ENCODE data around the gene CILP.

Gene CILP

DNA sequence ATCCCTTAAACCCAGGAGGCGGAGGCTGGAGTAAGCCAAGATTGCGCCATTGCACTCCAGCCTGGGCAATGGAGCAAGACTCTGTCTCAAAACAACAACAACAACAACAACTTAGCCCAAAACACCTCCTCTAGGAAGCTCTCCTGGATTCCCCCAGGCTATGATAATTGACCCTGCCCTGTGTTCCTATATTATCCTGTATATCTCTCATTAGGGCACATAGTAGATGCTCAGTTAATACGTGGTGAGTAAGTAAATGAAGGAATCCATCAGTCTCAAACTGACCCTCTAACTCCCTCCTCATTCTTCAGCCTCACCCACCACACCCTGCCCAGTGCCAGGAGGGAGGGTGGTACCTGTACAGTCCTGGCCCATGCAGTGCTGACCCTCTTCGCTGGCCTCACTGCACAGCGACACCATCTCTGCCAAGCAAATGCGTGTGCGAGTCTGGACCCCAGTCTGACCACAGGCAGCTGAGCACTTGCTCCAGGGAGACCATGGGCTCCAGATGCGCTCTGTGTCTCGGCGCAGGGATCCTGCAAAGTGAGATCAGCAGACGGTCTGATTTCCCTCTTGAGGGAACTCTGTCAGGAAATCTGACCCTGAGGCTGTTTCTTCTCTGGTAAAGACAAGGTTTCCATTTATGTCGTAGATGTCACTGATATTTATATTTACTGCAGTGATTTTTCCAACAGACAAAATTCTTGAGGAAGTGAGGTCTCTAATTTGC lies 6.2 kb downstream of the CILP start:
- TF ChIP-seq BHLHE40 (IDR thresholded peaks at IDR 0.05; ENCODE audit: borderline replicate concordance) (no peak), ELF4 (IDR thresholded peaks at IDR 0.05) (no peak), FOXK2 (IDR thresholded peaks at IDR 0.05) (no peak), TARDBP (IDR thresholded peaks at IDR 0.05) (no peak), FOXM1 (IDR thresholded peaks at IDR 0.05; ENCODE audit: borderline replicate concordance) (no peak), ARNT (IDR thresholded peaks at IDR 0.05) (no peak), SUZ12 (IDR thresholded peaks at IDR 0.05) (no peak), FOXA1 (IDR thresholded peaks at IDR 0.05) (no peak), SP1 (IDR thresholded peaks at IDR 0.05) (no peak), ZNF384 (IDR thresholded peaks at IDR 0.05) (no peak), L3MBTL2 (conservative IDR thresholded peaks at IDR 0.05) (no peak)
- CTCF ChIA-PET = no interaction called here
- DNase-seq (ENCODE audit: extremely low spot score) = no peak
- POLR2A ChIA-PET = no interaction called here

DNA sequence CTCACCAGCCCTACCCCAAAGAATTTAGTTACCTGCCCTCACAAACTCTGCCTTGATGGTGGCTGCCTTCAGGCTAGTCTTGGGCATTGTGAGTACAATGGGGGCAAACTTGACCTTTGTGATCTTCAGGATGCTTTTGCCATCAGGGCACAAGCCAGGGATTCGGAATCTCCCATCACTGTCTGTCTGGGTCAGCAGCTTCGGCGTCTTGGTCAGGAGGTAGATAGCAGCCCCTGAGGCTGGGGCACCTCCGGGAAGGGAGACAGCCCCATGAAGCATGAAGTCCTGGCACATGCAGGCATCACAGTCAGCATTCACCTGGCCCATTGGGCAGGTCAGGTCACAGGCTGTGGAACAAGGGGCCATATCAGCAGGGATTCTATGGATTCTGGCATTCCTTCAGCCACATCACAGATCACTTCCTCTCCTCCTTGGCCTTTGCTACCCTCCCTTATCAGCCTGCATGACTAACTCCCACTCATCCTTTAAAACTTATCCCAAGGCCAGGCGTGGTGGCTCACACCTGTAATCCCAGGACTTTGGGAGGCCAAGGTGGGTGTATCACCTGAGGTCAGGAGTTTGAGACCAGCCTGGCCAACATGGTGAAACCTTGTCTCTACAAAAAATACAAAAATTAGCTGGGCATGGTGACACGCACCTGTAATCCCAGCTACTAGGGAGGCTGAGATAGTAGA lies 6.9 kb downstream of the CILP start:
- no peak for TF ChIP-seq CTBP1 (IDR thresholded peaks at IDR 0.05; ENCODE audit: borderline replicate concordance)
- TF ChIP-seq ELF4 (IDR thresholded peaks at IDR 0.05) = no peak
- no peak for TF ChIP-seq BHLHE40 (IDR thresholded peaks at IDR 0.05; ENCODE audit: borderline replicate concordance)
- TF ChIP-seq FOXA1 (IDR thresholded peaks at IDR 0.05) = no peak
- no peak for TF ChIP-seq SP1 (IDR thresholded peaks at IDR 0.05)
- no peak for TF ChIP-seq FOXM1 (IDR thresholded peaks at IDR 0.05; ENCODE audit: borderline replicate concordance)
- TF ChIP-seq TARDBP (IDR thresholded peaks at IDR 0.05) = no peak
- no peak for TF ChIP-seq HDGF (IDR thresholded peaks at IDR 0.05; ENCODE audit: borderline replicate concordance)
- TF ChIP-seq FOXK2 (IDR thresholded peaks at IDR 0.05) = no peak
- TF ChIP-seq, protein P1, sequence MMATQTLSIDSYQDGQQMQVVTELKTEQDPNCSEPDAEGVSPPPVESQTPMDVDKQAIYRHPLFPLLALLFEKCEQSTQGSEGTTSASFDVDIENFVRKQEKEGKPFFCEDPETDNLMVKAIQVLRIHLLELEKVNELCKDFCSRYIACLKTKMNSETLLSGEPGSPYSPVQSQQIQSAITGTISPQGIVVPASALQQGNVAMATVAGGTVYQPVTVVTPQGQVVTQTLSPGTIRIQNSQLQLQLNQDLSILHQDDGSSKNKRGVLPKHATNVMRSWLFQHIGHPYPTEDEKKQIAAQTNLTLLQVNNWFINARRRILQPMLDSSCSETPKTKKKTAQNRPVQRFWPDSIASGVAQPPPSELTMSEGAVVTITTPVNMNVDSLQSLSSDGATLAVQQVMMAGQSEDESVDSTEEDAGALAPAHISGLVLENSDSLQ (IDR thresholded peaks at IDR 0.05) = no peak
- no peak for TF ChIP-seq LEF1 (IDR thresholded peaks at IDR 0.05; ENCODE audit: borderline replicate concordance)
- TF ChIP-seq L3MBTL2 (conservative IDR thresholded peaks at IDR 0.05) = no peak
- no peak for TF ChIP-seq ARNT (IDR thresholded peaks at IDR 0.05)
- no peak for TF ChIP-seq NFRKB (IDR thresholded peaks at IDR 0.05)
- TF ChIP-seq SUZ12 (IDR thresholded peaks at IDR 0.05) = no peak
- TF ChIP-seq ZNF384 (IDR thresholded peaks at IDR 0.05) = no peak
- ChIA-PET POLR2A (no interaction called here), CTCF (no interaction called here)
- DNase-seq (ENCODE audit: extremely low spot score) = no peak

DNA sequence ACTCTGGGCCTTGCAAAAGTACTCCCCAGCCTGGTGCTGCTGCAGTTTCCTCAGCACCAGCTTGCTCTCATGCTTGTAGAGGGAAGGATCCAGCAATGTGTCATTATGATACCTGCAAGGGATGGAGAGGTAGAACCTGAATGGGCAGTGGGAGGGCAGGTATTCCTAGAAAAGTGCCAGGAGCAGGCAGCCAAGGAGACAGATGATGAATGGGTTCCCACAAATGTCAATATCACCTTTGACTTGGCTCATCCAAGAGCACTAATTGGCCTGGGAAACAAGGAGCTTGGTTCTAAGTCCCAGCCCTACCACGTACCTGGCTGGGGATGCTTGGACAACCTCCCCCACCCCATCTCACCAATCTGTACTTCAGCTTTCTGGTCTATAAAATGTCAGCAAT lies 9.4 kb downstream of the CILP start:
- ChIA-PET POLR2A (no interaction called here), CTCF (no interaction called here)

DNA sequence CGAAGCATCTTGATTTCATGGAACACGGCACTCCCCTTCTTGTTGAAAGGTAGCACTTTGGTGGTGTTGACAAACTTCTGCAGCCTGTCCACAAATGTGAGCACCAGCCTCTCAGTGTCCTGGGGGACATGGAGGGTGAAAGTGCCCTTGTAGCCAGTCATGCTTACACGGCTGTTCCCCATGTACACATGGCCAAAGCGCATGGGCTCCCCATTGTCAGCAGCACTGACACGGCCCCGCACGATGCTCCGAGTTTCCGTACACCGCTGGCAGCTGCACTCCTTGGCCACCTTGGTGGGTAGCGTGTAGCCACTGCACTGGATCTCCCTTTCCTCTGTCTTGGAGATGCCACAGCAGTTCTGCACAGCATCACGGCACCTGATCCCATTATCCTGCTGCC lies 12.7 kb downstream of the CILP start:
- no peak for TF ChIP-seq LEF1 (IDR thresholded peaks at IDR 0.05; ENCODE audit: borderline replicate concordance)
- TF ChIP-seq, protein P1 (IDR thresholded peaks at IDR 0.05) = no peak
- no peak for TF ChIP-seq NFRKB (IDR thresholded peaks at IDR 0.05)
- no peak for TF ChIP-seq FOXM1 (IDR thresholded peaks at IDR 0.05; ENCODE audit: borderline replicate concordance)
- no peak for TF ChIP-seq SP1 (IDR thresholded peaks at IDR 0.05)
- no peak for TF ChIP-seq ZNF384 (IDR thresholded peaks at IDR 0.05)
- no peak for TF ChIP-seq CTBP1 (IDR thresholded peaks at IDR 0.05; ENCODE audit: borderline replicate concordance)
- no peak for TF ChIP-seq TARDBP (IDR thresholded peaks at IDR 0.05)
- TF ChIP-seq SUZ12 (IDR thresholded peaks at IDR 0.05) = no peak
- no peak for TF ChIP-seq ELF4 (IDR thresholded peaks at IDR 0.05)
- no peak for TF ChIP-seq BHLHE40 (IDR thresholded peaks at IDR 0.05; ENCODE audit: borderline replicate concordance)
- TF ChIP-seq ARNT (IDR thresholded peaks at IDR 0.05) = no peak
- no peak for TF ChIP-seq FOXA1 (IDR thresholded peaks at IDR 0.05)
- DNase-seq (ENCODE audit: extremely low spot score) = no peak
- ChIA-PET CTCF (interaction anchor here (0.9 kb wide), 1 partner anchor 185 kb away, joined by 3 read pairs; no protein-coding TSS in a partner anchor), POLR2A (no interaction called here)

More for the DNA sequence above, 9.4 kb downstream of the CILP start:
- DNase-seq (ENCODE audit: extremely low spot score) = no peak
- TF ChIP-seq L3MBTL2 (conservative IDR thresholded peaks at IDR 0.05) (no peak), ELF4 (IDR thresholded peaks at IDR 0.05) (no peak), FOXM1 (IDR thresholded peaks at IDR 0.05; ENCODE audit: borderline replicate concordance) (no peak), FOXA1 (IDR thresholded peaks at IDR 0.05) (no peak), BHLHE40 (IDR thresholded peaks at IDR 0.05; ENCODE audit: borderline replicate concordance) (no peak)

DNA sequence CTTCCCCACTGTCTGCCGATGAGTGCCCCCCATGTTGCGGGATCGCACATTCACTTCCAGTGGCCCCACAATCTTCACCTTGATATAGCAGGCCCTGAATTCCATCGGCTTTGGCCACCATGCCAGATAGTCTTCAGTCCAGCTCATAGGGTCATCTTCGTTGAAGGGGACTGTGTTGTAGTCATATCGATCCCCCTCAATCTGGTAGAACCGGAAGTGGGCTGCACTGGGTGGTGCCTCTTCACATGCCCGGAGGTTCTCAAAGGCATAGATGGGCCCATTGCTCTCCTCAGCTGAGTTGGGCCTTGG lies 14.0 kb downstream of the CILP start:
- no peak for TF ChIP-seq FOXM1 (IDR thresholded peaks at IDR 0.05; ENCODE audit: borderline replicate concordance)
- no peak for TF ChIP-seq LEF1 (IDR thresholded peaks at IDR 0.05; ENCODE audit: borderline replicate concordance)
- TF ChIP-seq SUZ12 (IDR thresholded peaks at IDR 0.05) = no peak
- no peak for TF ChIP-seq FOXA1 (IDR thresholded peaks at IDR 0.05)
- no peak for TF ChIP-seq L3MBTL2 (conservative IDR thresholded peaks at IDR 0.05)
- TF ChIP-seq NFRKB (IDR thresholded peaks at IDR 0.05) = no peak
- TF ChIP-seq, protein P1 (IDR thresholded peaks at IDR 0.05) = no peak
- no peak for TF ChIP-seq ARNT (IDR thresholded peaks at IDR 0.05)
- TF ChIP-seq ZNF384 (IDR thresholded peaks at IDR 0.05) = no peak
- no peak for TF ChIP-seq TARDBP (IDR thresholded peaks at IDR 0.05)
- TF ChIP-seq BHLHE40 (IDR thresholded peaks at IDR 0.05; ENCODE audit: borderline replicate concordance) = no peak
- no peak for TF ChIP-seq SP1 (IDR thresholded peaks at IDR 0.05)
- TF ChIP-seq HDGF (IDR thresholded peaks at IDR 0.05; ENCODE audit: borderline replicate concordance) = no peak
- TF ChIP-seq FOXK2 (IDR thresholded peaks at IDR 0.05) = no peak
- TF ChIP-seq ELF4 (IDR thresholded peaks at IDR 0.05) = no peak
- no peak for TF ChIP-seq CTBP1 (IDR thresholded peaks at IDR 0.05; ENCODE audit: borderline replicate concordance)
- ChIA-PET POLR2A (no interaction called here), CTCF (no interaction called here)
- no peak for DNase-seq (ENCODE audit: extremely low spot score)

All from HEK293T (cell line).